K562 (cell line): ENCODE measurements around the gene AIRE. TPM values are rescaled to one million over a fixed set of nuclear protein-coding genes. Genes with fewer than 3 reads are reported as not detected.

Experiments used
- ATAC-seq: fragments of 200-7000 bp; cut with Tn5 transposase; 3 replicates; pipeline ENCODE4 v1.9.1; 2020; ENCODE audit warnings: moderate library complexity
- BruUV-seq: library from RNA; stranded (reverse); fragments of 400-500 nt; replicated peaks from 2 replicates; lab custom pipeline; 2021; lab: Mats Ljungman, UMichigan
- CTCF ChIA-PET: fragments of 300-600 bp; formaldehyde crosslinking; extraction: SDS; loops from one replicate; lab custom pipeline; 2021; ENCODE audit warnings: low intra/inter-chr PET ratio; lab: Yijun Ruan, JAX
- POLR2A ChIA-PET: fragments of 300-600, 350-650 bp; sonication (Branson Sonifier 250); formaldehyde crosslinking; extraction: SDS; loops from one replicate; lab custom pipeline; 2021; ENCODE audit warnings: antibody characterized with exemption, inconsistent platforms; lab: Yijun Ruan, JAX
- DNase-seq, 4 experiments: peaks; one replicate each; pipeline versions ENCODE4 v3.0.0 to v3.0.0-alpha.2; 2011 to 2018; ENCODE audit warnings: low spot score in 3 of 4, mixed read lengths in 3 of 4; ENCODE audit errors: extremely low read depth in 1 of 4
- FAIRE-seq: peaks from 2 replicates; lab custom pipeline; 2011; peaks lifted over from hg19 to GRCh38; lab: Jason Lieb, UNC
- H2AFZ ChIP-seq: 2 replicates; pipeline ENCODE4 v1.6.0; 2011; ENCODE audit warnings: low read depth, low read length, control low read depth, inconsistent platforms
- H3K27ac ChIP-seq: fragments of 200-600 bp; 3 replicates; pipeline ENCODE4 v1.8.0; 2011; ENCODE audit warnings: low read depth, mild to moderate bottlenecking, control low read depth, inconsistent platforms, low read length, moderate library complexity, mixed read lengths; ENCODE audit errors: extremely low read depth
- H3K27me3 ChIP-seq, 2 experiments: fragments of 300-600 bp in 1 of 2; 2 replicates in 1 of 2; 3 replicates in 1 of 2; pipeline versions ENCODE4 v1.6.0 to v1.8.0; 2011; ENCODE audit warnings: inconsistent platforms in 2 of 2, low read length in 2 of 2, mild to moderate bottlenecking in 1 of 2, mixed read lengths in 1 of 2, moderate library complexity in 1 of 2; ENCODE audit not compliant: control insufficient read depth in 2 of 2, insufficient read depth in 2 of 2
- H3K36me3 ChIP-seq: fragments of 300-600 bp; 3 replicates; pipeline ENCODE4 v1.8.0; 2011; ENCODE audit warnings: mild to moderate bottlenecking, low read length, inconsistent platforms; ENCODE audit not compliant: control insufficient read depth, insufficient read depth
- H3K4me1 ChIP-seq, 2 experiments: fragments of 200-600 bp in 1 of 2; replicated peaks in 1 of 2; 2 replicates in 1 of 2; 3 replicates in 1 of 2; pipeline versions ENCODE4 v1.5.1 to v1.8.0; 2011; ENCODE audit warnings: inconsistent platforms in 2 of 2, low read length in 2 of 2, mild to moderate bottlenecking in 1 of 2, mixed read lengths in 1 of 2, moderate library complexity in 1 of 2; ENCODE audit not compliant: control insufficient read depth in 2 of 2, insufficient read depth in 2 of 2
- H3K4me2 ChIP-seq: 2 replicates; pipeline ENCODE4 v1.6.1; 2011; ENCODE audit warnings: low read length, control low read depth, inconsistent platforms, mixed read lengths; ENCODE audit not compliant: insufficient read depth
- H3K4me3 ChIP-seq: fragments of 200-600 bp; sonication (generic), shearing (Covaris generic); 2 replicates; pipeline ENCODE4 v1.5.1; 2016; ENCODE audit warnings: control low read depth, inconsistent platforms
- H3K79me2 ChIP-seq: fragments of 200-600 bp; 3 replicates; pipeline ENCODE4 v1.8.0; 2011; ENCODE audit warnings: low read length, inconsistent platforms; ENCODE audit not compliant: control insufficient read depth, insufficient read depth
- H3K9ac ChIP-seq, 2 experiments: 2 replicates each; pipeline versions ENCODE4 v1.6.0 to v1.6.1; 2011; ENCODE audit warnings: low read depth in 2 of 2, low read length in 2 of 2, control low read depth in 1 of 2, inconsistent platforms in 1 of 2, mild to moderate bottlenecking in 1 of 2, mixed read lengths in 1 of 2; ENCODE audit not compliant: insufficient read depth in 1 of 2
- H3K9me1 ChIP-seq: one replicate; pipeline ENCODE4 v1.6.0; 2011; ENCODE audit warnings: inconsistent platforms, mild to moderate bottlenecking, low read length, moderate library complexity; ENCODE audit not compliant: control insufficient read depth, insufficient read depth
- H3K9me3 ChIP-seq: replicated peaks from 2 replicates; pipeline ENCODE4 v1.5.1; 2011; ENCODE audit warnings: low read depth, low read length, inconsistent platforms; ENCODE audit not compliant: control insufficient read depth, insufficient read depth
- H4K20me1 ChIP-seq: replicated peaks from 2 replicates; pipeline ENCODE4 v1.6.1; 2011; ENCODE audit warnings: low read length, inconsistent platforms, mixed read lengths; ENCODE audit not compliant: control insufficient read depth, insufficient read depth
- CC2D1A ChIP-seq: fragments of 450-650 bp; IDR thresholded peaks from 2 replicates; pipeline ENCODE4 v1.6.1; 2017; ENCODE audit warnings: mild to moderate bottlenecking
- ERF ChIP-seq: fragments of 450-650 bp; formaldehyde crosslinking; IDR thresholded peaks from 2 replicates; pipeline ENCODE4 v1.4.0; 2020; ENCODE audit warnings: mild to moderate bottlenecking, mixed read lengths
- ETV6 ChIP-seq, 3 experiments: fragments of 150-350 bp in 1 of 3; sonication (generic) in 1 of 3; formaldehyde crosslinking in 1 of 3; IDR thresholded peaks; 2 replicates each; pipeline versions ENCODE4 v1.6.1 to v1.8.0; 2014 to 2022; ENCODE audit warnings: borderline replicate concordance in 2 of 3, low read depth in 2 of 3, antibody characterized with exemption in 1 of 3, low read length in 1 of 3, mild to moderate bottlenecking in 1 of 3, missing genetic modification reagents in 1 of 3
- MEIS2 ChIP-seq: fragments of 450-650 bp; IDR thresholded peaks from 2 replicates; pipeline ENCODE4 v1.6.1; 2014; ENCODE audit warnings: mild to moderate bottlenecking; ENCODE audit not compliant: partially characterized antibody
- POLR2G ChIP-seq: fragments of 200-400 bp; formaldehyde crosslinking; IDR thresholded peaks from 2 replicates; pipeline ENCODE4 v1.6.1; 2017; ENCODE audit warnings: low read depth, mild to moderate bottlenecking, antibody characterized with exemption, low read length, moderate library complexity
- RBFOX2 ChIP-seq: fragments of 200-400 bp; formaldehyde crosslinking; IDR thresholded peaks from 2 replicates; pipeline ENCODE4 v1.6.1; 2017; ENCODE audit warnings: low read depth, mild to moderate bottlenecking, low read length, moderate library complexity
- ZNF224 ChIP-seq: sonication (generic); formaldehyde crosslinking; IDR thresholded peaks from 2 replicates; pipeline ENCODE4 v1.8.0; 2022; ENCODE audit warnings: mild to moderate bottlenecking, missing genetic modification reagents
- WGBS: fragments of 100-300 bp; shearing (Covaris generic); methylation state at CpG from one replicate; pipeline ENCODE4 v1.1.6; 2016; ENCODE audit warnings: low coverage, mixed read lengths; ENCODE audit not compliant: insufficient coverage; ENCODE audit errors: missing lambda C conversion rate; 5-methylcytosine and 5-hydroxymethylcytosine counted together
- in situ Hi-C: fragments of 300-500 bp; cut with MboI; formaldehyde crosslinking; loops from 4 replicates; pipeline ENCODE4 v1.15.0; 2018; ENCODE audit warnings: inconsistent platforms, mixed read lengths
- intact Hi-C: fragments of 100-400 bp; cut with micrococcal nuclease; formaldehyde crosslinking; loops from 2 replicates; pipeline ENCODE4 v1.14.2; 2022
- polyA plus RNA-seq, 8 experiments: library from polyadenylated mRNA; depleted of rRNA in 4 of 8; stranded (reverse) in 5 of 8; unstranded in 3 of 8; fragments of >200 nt; fragmentation: Nextera tagmentation in 2 of 8; fragmentation: Illumina TruSeq in 1 of 8; extraction: Ambion mirVana in 2 of 8; extraction: Trizol in 1 of 8; gene quantifications; 2 replicates each; pipeline versions ENCODE4 v1.2.1 to v1.2.3, GENCODE V29; 2011 to 2014; ENCODE audit warnings: inconsistent platforms in 1 of 8, missing spikeins in 1 of 8
- total RNA-seq, 7 experiments: library from RNA; depleted of rRNA in 6 of 7; stranded (reverse); fragments of >200 nt in 6 of 7; fragmentation: Illumina TruSeq in 2 of 7; extraction: Trizol in 2 of 7; gene quantifications; 2 replicates each; pipeline versions ENCODE4 v1.2.1 to v1.2.3, GENCODE V29; 2011 to 2021; ENCODE audit warnings: low replicate concordance in 1 of 7
- TF ChIP-seq, protein P1 (sequence below): fragments of 450-650 bp; IDR thresholded peaks from 2 replicates; pipeline ENCODE4 v1.6.1; 2018; ENCODE audit warnings: mild to moderate bottlenecking, low read depth; ENCODE audit not compliant: partially characterized antibody

Gene AIRE
- total and polyA plus RNA-seq, 9 of the 15 experiments (the other 6 are each of a cell fraction or from before 2014, with no cell fraction given), result 0.01 TPM; not detected in 8

DNA sequence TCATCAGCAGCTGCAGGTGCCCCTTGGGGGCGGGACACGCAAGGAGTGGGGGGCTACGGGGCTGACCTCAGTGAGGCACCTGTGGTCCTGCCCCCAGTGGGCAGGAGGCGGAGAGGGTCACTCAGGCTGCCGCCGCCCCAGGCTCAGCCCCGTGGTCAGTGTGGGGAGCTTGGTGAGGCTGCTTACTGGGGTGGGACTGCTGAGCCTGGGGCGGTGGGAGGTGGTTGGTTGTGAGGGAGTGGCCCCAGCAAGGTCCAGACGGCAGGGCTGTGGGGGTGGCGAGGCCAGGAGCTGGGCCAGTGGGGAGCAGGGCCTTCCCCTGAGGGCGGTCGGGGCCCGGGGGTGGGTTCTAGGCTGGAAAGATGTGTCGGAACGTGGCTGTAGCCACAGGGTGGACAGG, 28.5 kb downstream of the AIRE start:
- no peak for TF ChIP-seq MEIS2
- no peak for TF ChIP-seq CC2D1A
- no peak for TF ChIP-seq ERF (CRISPR knock-in tag)
- TF ChIP-seq RBFOX2, result peak; percentile 22; the same call in 1 of the 2 replicates
- peak; percentile 48 for TF ChIP-seq POLR2G
- no peak for TF ChIP-seq ZNF224 (CRISPR knock-in tag)
- TF ChIP-seq ETV6 (IDR thresholded peaks at IDR 0.05; ENCODE audit: borderline replicate concordance in 1 of 2, low read depth in 2 of 2, low read length in 1 of 2), result no peak
- TF ChIP-seq ETV6 (CRISPR knock-in tag; IDR thresholded peaks at IDR 0.05; ENCODE audit: borderline replicate concordance), result no peak
- TF ChIP-seq, protein P1, sequence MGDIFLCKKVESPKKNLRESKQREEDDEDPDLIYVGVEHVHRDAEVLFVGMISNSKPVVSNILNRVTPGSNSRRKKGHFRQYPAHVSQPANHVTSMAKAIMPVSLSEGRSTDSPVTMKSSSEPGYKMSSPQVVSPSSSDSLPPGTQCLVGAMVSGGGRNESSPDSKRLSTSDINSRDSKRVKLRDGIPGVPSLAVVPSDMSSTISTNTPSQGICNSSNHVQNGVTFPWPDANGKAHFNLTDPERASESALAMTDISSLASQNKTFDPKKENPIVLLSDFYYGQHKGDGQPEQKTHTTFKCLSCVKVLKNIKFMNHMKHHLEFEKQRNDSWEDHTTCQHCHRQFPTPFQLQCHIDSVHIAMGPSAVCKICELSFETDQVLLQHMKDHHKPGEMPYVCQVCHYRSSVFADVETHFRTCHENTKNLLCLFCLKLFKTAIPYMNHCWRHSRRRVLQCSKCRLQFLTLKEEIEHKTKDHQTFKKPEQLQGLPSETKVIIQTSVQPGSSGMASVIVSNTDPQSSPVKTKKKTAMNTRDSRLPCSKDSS, result no peak
- TF ChIP-seq, all 486 proteins: peak for 2
- H3K79me2 ChIP-seq, result no peaks in the 10 kb centered on the region

More for the DNA sequence above, 28.5 kb downstream of the AIRE start:
- BruUV-seq, result no TSS peak
- Histone ChIP-seq H2AFZ (no peak overlapping the region), H3K4me3 (no peak overlapping the region), H4K20me1 (no peaks in the 10 kb centered on the region), H3K9me1 (no peaks in the 10 kb centered on the region), H3K36me3 (peaks cover 75% of the 10 kb centered on the region; the same call in 2 of the 3 replicates), H3K4me2 (no peak overlapping the region), H3K9me3 (no peaks in the 10 kb centered on the region), H3K27ac (no peak overlapping the region), H3K9ac (peak overlapping the region in 1 of 2 experiments; percentile 9; a peak in 1 of 4 replicates), H3K4me1 (peaks cover 0 to 29% of the 10 kb centered on the region in 2 experiments; a peak in 1 of 5 replicates), H3K27me3 (no peaks in the 10 kb centered on the region)
- ChIA-PET CTCF (no interaction called here), POLR2A (interaction anchor here (1.2 to 1.5 kb wide), 2 partner anchors 9 to 21 kb away, joined by 3 to 6 read pairs; no protein-coding TSS in a partner anchor)
- no peak for ATAC-seq
- no peak for DNase-seq
- in situ Hi-C loops (no loop called here), intact Hi-C loops (no loop called here)
- no peak for FAIRE-seq
- 92% methylated on average over 12 of the region's 15 CpGs for WGBS
